GM21526 (cell line): ENCODE measurements around the gene ELP1.
A peak's percentile ranks its signal among the peaks of the same experiment; 100 is the strongest.
"Not testable (repeated sequence)": the region's sequence is repeated elsewhere in the genome, so short reads cannot be mapped to it uniquely, and the experiment has no call there.

Source experiments
- ATAC-seq: cut with Tn5 transposase; IDR thresholded peaks from one replicate; pipeline ENCODE4 v1.9.1; 2021; ENCODE audit warnings: moderate library complexity; ENCODE audit not compliant: unreplicated experiment, low FRiP score

The ELP1 gene

GRCh38 chr9:108886594-108887271 is 47.2 kb downstream of the ELP1 start:
- not testable (repeated sequence) for ATAC-seq

- ATAC-seq, result peak; percentile 98
These were observed 48.1 kb downstream of the ELP1 start for GRCh38 chr9:108885643-108886348.

GRCh38 chr9:108884701-108885100 is 49.2 kb downstream of the ELP1 start:
- ATAC-seq, result no peak

GRCh38 chr9:108883085-108883484 is 50.8 kb downstream of the ELP1 start:
- no peak for ATAC-seq

- ATAC-seq, result no peak
These were observed 51.7 kb downstream of the ELP1 start for GRCh38 chr9:108882052-108882888.

GRCh38 chr9:108880738-108881316 is 53.1 kb downstream of the ELP1 start:
- ATAC-seq, result no peak

GRCh38 chr9:108877524-108877923 is 56.4 kb downstream of the ELP1 start:
- no peak for ATAC-seq

- no peak for ATAC-seq
These were observed 57.5 kb downstream of the ELP1 start for GRCh38 chr9:108876425-108876824.

GRCh38 chr9:108874058-108874788 is 59.7 kb downstream of the ELP1 start:
- no peak for ATAC-seq

- ATAC-seq, result no peak
These were observed 64.7 kb downstream of the ELP1 start for GRCh38 chr9:108869092-108869725.

GRCh38 chr9:108867829-108868228 is 66.1 kb downstream of the ELP1 start:
- ATAC-seq, result no peak

- ATAC-seq, result no peak
These were observed 66.8 kb downstream of the ELP1 start for GRCh38 chr9:108867116-108867515.

GRCh38 chr9:108866001-108866420 is 67.9 kb downstream of the ELP1 start:
- ATAC-seq, result no peak

GRCh38 chr9:108865037-108865436 is 68.9 kb downstream of the ELP1 start:
- no peak for ATAC-seq

- no peak for ATAC-seq
These were observed 69.5 kb downstream of the ELP1 start for GRCh38 chr9:108864446-108864845.

- no peak for ATAC-seq
These were observed 70.0 kb downstream of the ELP1 start for GRCh38 chr9:108863891-108864290.

GRCh38 chr9:108861997-108862396 is 71.9 kb downstream of the ELP1 start, which contains the start of gene ACTL7A:
Gene ACTL7A (plus strand): TSS chr9:108862266. CDS start chr9:108862323, 57 bp downstream.
- no peak for ATAC-seq

- no peak for ATAC-seq
These were observed 72.5 kb downstream of the ELP1 start for GRCh38 chr9:108861464-108861863.

- no peak for ATAC-seq
These were observed 73.2 kb downstream of the ELP1 start for GRCh38 chr9:108860764-108861163.

GRCh38 chr9:108860354-108860753 is 73.6 kb downstream of the ELP1 start:
- ATAC-seq, result no peak
